Endothelial cell of umbilical vein (primary cell): ENCODE measurements around the gene SORCS1. TPM values are rescaled to one million over a fixed set of nuclear protein-coding genes. Genes with fewer than 3 reads are reported as not detected.

ENCODE experiments used
- BruUV-seq: library from RNA; stranded (reverse); fragments of 400-500 nt; replicated peaks from 2 replicates; lab custom pipeline; 2021; lab: Mats Ljungman, UMichigan
- CTCF ChIA-PET: fragments of 300-600, 350-600 bp; sonication (Branson Sonifier 250); formaldehyde crosslinking; loops from one replicate; lab custom pipeline; 2021; ENCODE audit warnings: antibody characterized with exemption, inconsistent platforms; lab: Charles Lee
- POLR2A ChIA-PET: fragments of 300-600, 350-600 bp; sonication (Branson Sonifier 250); formaldehyde crosslinking; loops from one replicate; lab custom pipeline; 2021; ENCODE audit warnings: antibody characterized with exemption, inconsistent platforms; lab: Charles Lee
- DNase-seq: peaks from one replicate; pipeline ENCODE4 v3.0.0-alpha.2; 2011; ENCODE audit warnings: low read depth, low spot score
- FAIRE-seq: peaks from 2 replicates; lab custom pipeline; 2011; peaks lifted over from hg19 to GRCh38; lab: Jason Lieb, UNC
- H2AFZ ChIP-seq: 2 replicates; pipeline ENCODE4 v1.6.0; 2012; ENCODE audit warnings: low read depth, low read length, control low read depth, inconsistent platforms
- H3K27ac ChIP-seq: 2 replicates; pipeline ENCODE4 v1.5.1; 2011; ENCODE audit warnings: low read depth, mild to moderate bottlenecking, control low read depth, low read length, moderate library complexity; ENCODE audit not compliant: insufficient read depth
- H3K27me3 ChIP-seq, 2 experiments: 2 replicates each; pipeline versions ENCODE4 v1.6.0 to v1.6.1; 2011; ENCODE audit warnings: low read length in 2 of 2, mixed read lengths in 1 of 2; ENCODE audit not compliant: control insufficient read depth in 2 of 2, insufficient read depth in 2 of 2
- H3K36me3 ChIP-seq, 2 experiments: 2 replicates in 1 of 2; 3 replicates in 1 of 2; pipeline ENCODE4 v1.5.1; 2011; ENCODE audit warnings: low read length in 2 of 2, mild to moderate bottlenecking in 1 of 2, moderate library complexity in 1 of 2; ENCODE audit not compliant: control insufficient read depth in 2 of 2, insufficient read depth in 2 of 2; ENCODE audit errors: extremely low read depth in 1 of 2
- H3K4me1 ChIP-seq: 3 replicates; pipeline ENCODE4 v1.5.1; 2011; ENCODE audit warnings: mild to moderate bottlenecking, low read length; ENCODE audit not compliant: control insufficient read depth, insufficient read depth; ENCODE audit errors: extremely low read depth
- H3K4me2 ChIP-seq: 2 replicates; pipeline ENCODE4 v1.6.1; 2011; ENCODE audit warnings: low read length, control low read depth, mixed read lengths; ENCODE audit not compliant: insufficient read depth
- H3K4me3 ChIP-seq, 3 experiments: fragments of 200-600 bp in 1 of 3; sonication (generic), shearing (Covaris generic) in 1 of 3; replicated peaks in 1 of 3; 2 replicates each; pipeline ENCODE4 v1.5.1; 2011 to 2016; ENCODE audit warnings: control low read depth in 3 of 3, low read length in 3 of 3, mild to moderate bottlenecking in 2 of 3, inconsistent platforms in 1 of 3, low read depth in 1 of 3, moderate library complexity in 1 of 3; ENCODE audit not compliant: insufficient read depth in 1 of 3
- H3K79me2 ChIP-seq: 2 replicates; pipeline ENCODE4 v1.6.0; 2012; ENCODE audit warnings: low read length, inconsistent platforms; ENCODE audit not compliant: control insufficient read depth, insufficient read depth
- H3K9ac ChIP-seq: replicated peaks from 2 replicates; pipeline ENCODE3; 2011; ENCODE audit warnings: low read length, control low read depth; ENCODE audit not compliant: insufficient read depth; ENCODE audit errors: extremely low read depth
- H3K9me1 ChIP-seq: replicated peaks from 3 replicates; pipeline ENCODE4 v1.6.0; 2011; ENCODE audit warnings: mild to moderate bottlenecking, low read length; ENCODE audit not compliant: control insufficient read depth, insufficient read depth; ENCODE audit errors: extremely low read depth
- H3K9me3 ChIP-seq: replicated peaks from 2 replicates; pipeline ENCODE4 v1.5.1; 2012; ENCODE audit warnings: low read length, inconsistent platforms; ENCODE audit not compliant: control insufficient read depth, insufficient read depth
- H4K20me1 ChIP-seq: replicated peaks from 2 replicates; pipeline ENCODE3; 2011; ENCODE audit warnings: mild to moderate bottlenecking, low read length; ENCODE audit not compliant: control insufficient read depth, insufficient read depth; ENCODE audit errors: extremely low read depth
- EZH2 ChIP-seq: IDR thresholded peaks from 2 replicates; pipeline ENCODE4 v1.6.1; 2012; ENCODE audit warnings: borderline replicate concordance, low read depth, mild to moderate bottlenecking, moderate library complexity, low read length, inconsistent platforms; ENCODE audit not compliant: severe bottlenecking
- FOS ChIP-seq: IDR thresholded peaks from 2 replicates; pipeline ENCODE4 v1.6.1; 2011; ENCODE audit warnings: mild to moderate bottlenecking, low read length, moderate library complexity, borderline replicate concordance; ENCODE audit not compliant: insufficient read depth
- GATA2 ChIP-seq: IDR thresholded peaks from 2 replicates; pipeline ENCODE4 v1.7.0; 2011; ENCODE audit warnings: low read depth, mild to moderate bottlenecking, moderate library complexity, mixed read lengths, low read length; ENCODE audit not compliant: insufficient read length, insufficient read depth
- JUN ChIP-seq: IDR thresholded peaks from 2 replicates; pipeline ENCODE4 v1.6.1; 2011; ENCODE audit warnings: borderline replicate concordance, low read depth; ENCODE audit not compliant: insufficient read length, insufficient read depth
- MAX ChIP-seq: IDR thresholded peaks from 2 replicates; pipeline ENCODE4 v1.6.1; 2011; ENCODE audit not compliant: insufficient read depth, insufficient read length
- MYC ChIP-seq: IDR thresholded peaks from one replicate; pipeline ENCODE4 v1.6.1; 2011; ENCODE audit warnings: mild to moderate bottlenecking, low read depth, low read length
- POLR2A ChIP-seq: IDR thresholded peaks from 2 replicates; pipeline ENCODE4 v1.6.1; 2012; ENCODE audit warnings: low read depth, mild to moderate bottlenecking, control low read depth, low read length
- POLR2AphosphoS5 ChIP-seq: IDR thresholded peaks from 2 replicates; pipeline ENCODE4 v1.6.1; 2012; ENCODE audit warnings: low read depth, mild to moderate bottlenecking, control low read depth, low read length, moderate library complexity; ENCODE audit not compliant: insufficient read depth
- dilution Hi-C: fragments of 300-500 bp; cut with MboI; formaldehyde crosslinking; loops from one replicate; pipeline ENCODE4 v1.15.0; 2019; ENCODE audit warnings: low sequenced_read_pairs; ENCODE audit not compliant: extremely low pct_ligation_motif_present
- intact Hi-C: fragments of 100-400 bp; cut with micrococcal nuclease; formaldehyde crosslinking; loops from one replicate; pipeline ENCODE4 v1.10.0; 2022
- polyA plus RNA-seq, 4 experiments: library from polyadenylated mRNA; depleted of rRNA in 3 of 4; stranded (reverse) in 3 of 4; unstranded in 1 of 4; fragments of >200 nt; gene quantifications; 2 replicates each; pipeline versions ENCODE4 v1.2.1 to v1.2.3, GENCODE V29; 2011 to 2012; ENCODE audit warnings: missing spikeins in 1 of 4
- total RNA-seq: library from RNA; stranded (reverse); gene quantifications from 2 replicates; pipeline ENCODE4 v1.2.3, GENCODE V29; 2021
- TF ChIP-seq, protein P1 (sequence below), 2 donors: IDR thresholded peaks; 1 replicate in 1 of 2; 2 replicates in 1 of 2; pipeline ENCODE4 v1.5.1; 2011; ENCODE audit warnings: low read length in 2 of 2, mild to moderate bottlenecking in 2 of 2, moderate library complexity in 2 of 2, control low read depth in 1 of 2, inconsistent platforms in 1 of 2, low read depth in 1 of 2; ENCODE audit not compliant: insufficient read depth in 1 of 2; ENCODE audit errors: extremely low read depth in 1 of 2

SORCS1 gene
- total and polyA plus RNA-seq, 2 donors (not counting 3 experiments of a cell fraction or from before 2014, with no cell fraction given), result not detected

DNA sequence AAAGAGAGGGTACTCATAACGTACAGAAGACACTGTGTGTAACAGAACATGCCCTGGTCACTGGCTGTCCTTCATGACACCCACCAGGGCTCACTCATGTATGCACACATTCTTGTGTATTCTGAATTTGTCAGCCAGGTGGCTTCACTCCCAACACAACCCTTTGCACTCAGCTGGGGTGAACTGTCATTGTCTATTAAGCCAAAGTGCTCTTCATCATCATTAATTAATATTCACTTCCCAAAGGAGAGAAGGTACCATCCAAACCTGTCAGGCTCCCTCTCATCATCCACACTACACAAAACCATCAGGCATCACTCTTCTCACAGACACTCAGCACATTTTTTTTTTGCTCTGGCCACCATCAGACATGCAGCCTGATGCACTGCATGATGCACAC, 469.8 kb downstream of the SORCS1 start:
- Histone ChIP-seq H3K27ac (no peak overlapping the region), H3K79me2 (no peaks in the 10 kb centered on the region), H3K9me3 (peaks cover 2% of the 10 kb centered on the region), H3K9ac (no peak overlapping the region), H4K20me1 (no peaks in the 10 kb centered on the region), H3K4me1 (no peaks in the 10 kb centered on the region), H3K36me3 (no peaks in the 10 kb centered on the region), H3K27me3 (no peaks in the 10 kb centered on the region), H2AFZ (no peak overlapping the region), H3K9me1 (no peaks in the 10 kb centered on the region), H3K4me2 (no peak overlapping the region), H3K4me3 (no peak overlapping the region)
- BruUV-seq, result no TSS peak
- ChIA-PET CTCF (no interaction called here), POLR2A (no interaction called here)
- FAIRE-seq (no peak), DNase-seq (no peak)
- dilution Hi-C loops, result no loop called here
- intact Hi-C loops, result no loop called here
- no peak for TF ChIP-seq GATA2
- TF ChIP-seq POLR2AphosphoS5, result no peak
- TF ChIP-seq, protein P1, sequence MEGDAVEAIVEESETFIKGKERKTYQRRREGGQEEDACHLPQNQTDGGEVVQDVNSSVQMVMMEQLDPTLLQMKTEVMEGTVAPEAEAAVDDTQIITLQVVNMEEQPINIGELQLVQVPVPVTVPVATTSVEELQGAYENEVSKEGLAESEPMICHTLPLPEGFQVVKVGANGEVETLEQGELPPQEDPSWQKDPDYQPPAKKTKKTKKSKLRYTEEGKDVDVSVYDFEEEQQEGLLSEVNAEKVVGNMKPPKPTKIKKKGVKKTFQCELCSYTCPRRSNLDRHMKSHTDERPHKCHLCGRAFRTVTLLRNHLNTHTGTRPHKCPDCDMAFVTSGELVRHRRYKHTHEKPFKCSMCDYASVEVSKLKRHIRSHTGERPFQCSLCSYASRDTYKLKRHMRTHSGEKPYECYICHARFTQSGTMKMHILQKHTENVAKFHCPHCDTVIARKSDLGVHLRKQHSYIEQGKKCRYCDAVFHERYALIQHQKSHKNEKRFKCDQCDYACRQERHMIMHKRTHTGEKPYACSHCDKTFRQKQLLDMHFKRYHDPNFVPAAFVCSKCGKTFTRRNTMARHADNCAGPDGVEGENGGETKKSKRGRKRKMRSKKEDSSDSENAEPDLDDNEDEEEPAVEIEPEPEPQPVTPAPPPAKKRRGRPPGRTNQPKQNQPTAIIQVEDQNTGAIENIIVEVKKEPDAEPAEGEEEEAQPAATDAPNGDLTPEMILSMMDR (IDR thresholded peaks at IDR 0.05; ENCODE audit: extremely low read depth in 1 of 2, insufficient read depth in 1 of 2, low read depth in 1 of 2, low read length in 2 of 2), result no peak
- no peak for TF ChIP-seq MAX
- no peak for TF ChIP-seq EZH2
- TF ChIP-seq FOS, result no peak
- no peak for TF ChIP-seq JUN
- no peak for TF ChIP-seq MYC
- TF ChIP-seq POLR2A, result no peak
